Upper lobe of right lung (tissue), 1 donor: Measurements from ENCODE around the gene LRP1B. TPM values are rescaled to one million over a fixed set of nuclear protein-coding genes. Genes with fewer than 3 reads are reported as not detected.
A peak's percentile ranks its signal among the peaks of the same experiment; 100 is the strongest.

Experiments used
- ATAC-seq: fragments of 200-7000 bp; cut with Tn5 transposase; one replicate; pipeline ENCODE4 v1.9.1; 2020; ENCODE audit warnings: mild to moderate bottlenecking, moderate library complexity
- DNase-seq: peaks from one replicate; pipeline ENCODE4 v3.0.0-alpha.2; 2020
- H3K27ac ChIP-seq: fragments of 200-600 bp; one replicate; pipeline ENCODE4 v1.8.0; 2022
- H3K27me3 ChIP-seq: fragments of 200-600 bp; one replicate; pipeline ENCODE4 v1.8.0; 2022; ENCODE audit warnings: mild to moderate bottlenecking
- H3K36me3 ChIP-seq: fragments of 200-600 bp; one replicate; pipeline ENCODE4 v1.8.0; 2022
- H3K4me1 ChIP-seq: fragments of 200-600 bp; one replicate; pipeline ENCODE4 v1.8.0; 2022
- H3K4me3 ChIP-seq: fragments of 200-600 bp; one replicate; pipeline ENCODE4 v1.8.0; 2022; ENCODE audit warnings: mild to moderate bottlenecking
- H3K9me3 ChIP-seq: fragments of 200-600 bp; one replicate; pipeline ENCODE4 v1.8.0; 2022
- intact Hi-C: fragments of 100-400 bp; cut with DNase I; formaldehyde crosslinking; loops from one replicate; pipeline ENCODE4 v1.11.0; 2022
- total RNA-seq: library from RNA; stranded (reverse); fragmentation: NEBNext Ultra II Directional; extraction: Animal tissue kit (Norgen Biotek cat#: 25700); gene quantifications from one replicate; pipeline ENCODE4 v1.2.1, GENCODE V29; 2021
- TF ChIP-seq, protein P1 (sequence below): fragments of 200-600 bp; IDR thresholded peaks from one replicate; pipeline ENCODE4 v1.8.0; 2022; ENCODE audit warnings: antibody characterized with exemption
- donor health status: DM: no; HTN: yes; CAD: no; lungs with severe emphysema.

Gene LRP1B
- total RNA-seq, 1 donor from 2014 or later = 0.12 TPM

DNA sequence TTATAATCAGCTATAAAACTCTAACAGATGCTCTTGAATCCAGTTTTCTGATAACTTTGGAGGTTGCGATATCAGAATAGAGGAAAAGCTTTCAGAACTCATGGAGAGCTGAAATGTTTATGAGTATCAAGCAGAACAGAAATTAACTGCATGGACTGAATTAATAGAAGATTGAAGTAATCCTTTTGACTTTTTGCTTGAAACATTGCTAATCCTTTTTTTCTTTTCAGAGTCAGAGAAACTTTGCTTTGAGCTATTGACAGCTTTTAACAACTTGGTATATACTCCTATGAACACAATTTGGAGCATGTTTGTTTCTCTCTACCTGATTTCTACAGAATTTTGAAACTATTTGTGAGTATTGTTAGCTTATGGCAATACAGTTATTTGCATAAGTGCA, 1254.8 kb downstream of the LRP1B start:
- Histone ChIP-seq H3K36me3 (no peaks in the 10 kb centered on the region), H3K4me1 (no peaks in the 10 kb centered on the region), H3K4me3 (no peak overlapping the region), H3K27me3 (no peaks in the 10 kb centered on the region), H3K27ac (no peak overlapping the region), H3K9me3 (no peaks in the 10 kb centered on the region)
- no peak for DNase-seq
- TF ChIP-seq, protein P1, sequence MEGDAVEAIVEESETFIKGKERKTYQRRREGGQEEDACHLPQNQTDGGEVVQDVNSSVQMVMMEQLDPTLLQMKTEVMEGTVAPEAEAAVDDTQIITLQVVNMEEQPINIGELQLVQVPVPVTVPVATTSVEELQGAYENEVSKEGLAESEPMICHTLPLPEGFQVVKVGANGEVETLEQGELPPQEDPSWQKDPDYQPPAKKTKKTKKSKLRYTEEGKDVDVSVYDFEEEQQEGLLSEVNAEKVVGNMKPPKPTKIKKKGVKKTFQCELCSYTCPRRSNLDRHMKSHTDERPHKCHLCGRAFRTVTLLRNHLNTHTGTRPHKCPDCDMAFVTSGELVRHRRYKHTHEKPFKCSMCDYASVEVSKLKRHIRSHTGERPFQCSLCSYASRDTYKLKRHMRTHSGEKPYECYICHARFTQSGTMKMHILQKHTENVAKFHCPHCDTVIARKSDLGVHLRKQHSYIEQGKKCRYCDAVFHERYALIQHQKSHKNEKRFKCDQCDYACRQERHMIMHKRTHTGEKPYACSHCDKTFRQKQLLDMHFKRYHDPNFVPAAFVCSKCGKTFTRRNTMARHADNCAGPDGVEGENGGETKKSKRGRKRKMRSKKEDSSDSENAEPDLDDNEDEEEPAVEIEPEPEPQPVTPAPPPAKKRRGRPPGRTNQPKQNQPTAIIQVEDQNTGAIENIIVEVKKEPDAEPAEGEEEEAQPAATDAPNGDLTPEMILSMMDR = no peak
- intact Hi-C loops = no loop called here
- no peak for ATAC-seq

- no peak for ATAC-seq
- Histone ChIP-seq H3K4me1 (no peaks in the 10 kb centered on the region), H3K4me3 (no peak overlapping the region), H3K27me3 (no peaks in the 10 kb centered on the region), H3K9me3 (no peaks in the 10 kb centered on the region), H3K36me3 (no peaks in the 10 kb centered on the region), H3K27ac (no peak overlapping the region)
- TF ChIP-seq, protein P1 = no peak
- intact Hi-C loops = no loop called here
- no peak for DNase-seq
These were observed 1256.8 kb downstream of the LRP1B start for GRCh38 chr2:140873915-140874531.

DNA sequence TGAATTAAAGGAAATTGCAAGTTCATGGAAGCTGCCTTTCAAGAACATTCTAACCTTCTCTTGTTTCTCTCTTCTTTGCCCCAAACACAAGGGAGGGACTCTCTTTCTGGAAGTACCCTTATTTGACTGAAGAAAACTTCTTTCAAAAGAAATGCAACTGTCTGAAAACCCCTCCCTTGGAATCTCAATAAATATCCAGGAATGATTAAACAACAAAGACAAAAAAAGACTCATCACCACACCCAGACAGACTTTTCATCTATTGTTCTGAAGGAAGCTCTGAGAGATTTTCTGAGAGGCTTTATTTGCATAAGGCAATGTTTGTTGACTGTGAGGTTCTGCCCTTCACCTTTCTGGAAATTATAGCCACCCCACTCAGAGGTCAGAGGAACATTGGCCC, 1260.9 kb downstream of the LRP1B start:
- Histone ChIP-seq H3K27me3 (no peaks in the 10 kb centered on the region), H3K9me3 (no peaks in the 10 kb centered on the region), H3K27ac (no peak overlapping the region), H3K36me3 (no peaks in the 10 kb centered on the region), H3K4me3 (no peak overlapping the region), H3K4me1 (no peaks in the 10 kb centered on the region)
- ATAC-seq (no peak), DNase-seq (no peak)
- TF ChIP-seq, protein P1 = no peak
- intact Hi-C loops = no loop called here

GRCh38 chr2:140869107-140869506, 1261.7 kb downstream of the LRP1B start:
- H3K9me3 ChIP-seq = no peaks in the 10 kb centered on the region
- DNase-seq = no peak
- no peak overlapping the region for H3K27ac ChIP-seq
- no peak overlapping the region for H3K4me3 ChIP-seq
- no peaks in the 10 kb centered on the region for H3K27me3 ChIP-seq
- TF ChIP-seq, protein P1 = no peak
- H3K36me3 ChIP-seq = no peaks in the 10 kb centered on the region
- ATAC-seq = no peak
- intact Hi-C loops = no loop called here
- no peaks in the 10 kb centered on the region for H3K4me1 ChIP-seq

DNA sequence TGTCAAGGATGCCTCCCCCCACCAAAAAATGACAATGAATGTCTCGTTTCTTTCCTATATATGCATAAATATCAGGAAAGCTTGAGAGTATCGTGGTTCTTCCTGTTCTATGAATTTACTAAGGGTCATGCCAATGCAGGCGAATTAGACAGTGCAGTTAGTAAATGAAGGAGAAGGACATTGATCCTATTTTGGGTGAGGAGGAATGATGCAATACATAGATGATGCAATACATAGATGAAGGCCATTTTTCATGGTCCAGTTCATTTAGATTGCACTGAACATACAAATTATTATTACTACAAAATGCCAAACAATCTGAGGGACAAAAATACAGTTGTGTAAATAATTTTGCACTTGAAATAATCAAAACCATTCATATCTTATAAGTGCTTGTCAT, 1265.0 kb downstream of the LRP1B start:
- TF ChIP-seq, protein P1 = no peak
- H3K9me3 ChIP-seq = no peaks in the 10 kb centered on the region
- no peak overlapping the region for H3K27ac ChIP-seq
- no peaks in the 10 kb centered on the region for H3K36me3 ChIP-seq
- DNase-seq (no peak), ATAC-seq (no peak)
- intact Hi-C loops = no loop called here
- H3K27me3 ChIP-seq = no peaks in the 10 kb centered on the region
- no peak overlapping the region for H3K4me3 ChIP-seq
- H3K4me1 ChIP-seq = no peaks in the 10 kb centered on the region

GRCh38 chr2:140863713-140864112, 1267.1 kb downstream of the LRP1B start:
- no peak for DNase-seq
- no peak overlapping the region for H3K27ac ChIP-seq
- H3K4me3 ChIP-seq = no peak overlapping the region
- no peaks in the 10 kb centered on the region for H3K4me1 ChIP-seq
- no peaks in the 10 kb centered on the region for H3K27me3 ChIP-seq
- TF ChIP-seq, protein P1 = peak; percentile 51
- no peaks in the 10 kb centered on the region for H3K9me3 ChIP-seq
- intact Hi-C loops = no loop called here
- H3K36me3 ChIP-seq = no peaks in the 10 kb centered on the region
- peak; percentile 58 for ATAC-seq
